Tibial nerve (tissue), 4 donors: ENCODE results near the gene PTPRM.

Source experiments
- CTCF ChIP-seq, 5 experiments: fragments of 200-600 bp in 3 of 5; fragments of 450-650 bp in 2 of 5; sonication (generic) in 3 of 5; IDR thresholded peaks; one replicate each; pipeline ENCODE4 v1.5.1; 2016 to 2019; ENCODE audit warnings: antibody characterized with exemption in 5 of 5, mild to moderate bottlenecking in 3 of 5, moderate library complexity in 2 of 5
- EP300 ChIP-seq, 2 donors: sonication (generic); formaldehyde crosslinking; IDR thresholded peaks; one replicate each; pipeline ENCODE4 v1.6.1; 2017; ENCODE audit warnings: antibody characterized with exemption in 2 of 2, mild to moderate bottlenecking in 1 of 2

GRCh38 chr18:8247700-8248099 is 680.6 kb downstream of the PTPRM start:
- no peak for TF ChIP-seq CTCF (IDR thresholded peaks at IDR 0.05)
- TF ChIP-seq EP300 (IDR thresholded peaks at IDR 0.05), result no peak
